Neutrophil (primary cell): Measurements from ENCODE around the gene BCAS3.

Experiments used
- H3K27ac ChIP-seq: fragments of 200-600 bp; sonication (generic); 2 replicates; pipeline ENCODE4 v1.5.1; 2016; ENCODE audit warnings: mild to moderate bottlenecking, moderate library complexity
- H3K27me3 ChIP-seq: fragments of 200-600 bp; sonication (generic); 2 replicates; pipeline ENCODE4 v1.6.0; 2016; ENCODE audit warnings: mild to moderate bottlenecking
- H3K36me3 ChIP-seq: fragments of 200-600 bp; sonication (generic); 2 replicates; pipeline ENCODE4 v1.5.1; 2017
- H3K4me1 ChIP-seq, 2 experiments: fragments of 200-600 bp in 1 of 2; sonication (generic) in 1 of 2; 1 replicate in 1 of 2; 2 replicates in 1 of 2; pipeline versions ENCODE4 v1.5.1 to v1.6.1; 2013 to 2016; ENCODE audit warnings: low read depth in 1 of 2, low read length in 1 of 2, mild to moderate bottlenecking in 1 of 2, moderate library complexity in 1 of 2; ENCODE audit not compliant: control insufficient read depth in 1 of 2, insufficient read depth in 1 of 2
- H3K4me3 ChIP-seq, 2 experiments: fragments of 200-600 bp in 1 of 2; sonication (generic) in 1 of 2; 1 replicate in 1 of 2; 2 replicates in 1 of 2; pipeline ENCODE4 v1.5.1; 2013 to 2016; ENCODE audit warnings: low read depth in 1 of 2, low read length in 1 of 2, mild to moderate bottlenecking in 1 of 2, moderate library complexity in 1 of 2
- H3K9me3 ChIP-seq: fragments of 200-600 bp; sonication (generic); 2 replicates; pipeline ENCODE4 v1.5.1; 2016
- TF ChIP-seq, protein P1 (sequence below): fragments of 200-600 bp; sonication (generic); IDR thresholded peaks from 2 replicates; pipeline ENCODE4 v1.5.1; 2016; ENCODE audit warnings: antibody characterized with exemption

The BCAS3 gene

GRCh38 chr17:60914078-60914477 is 236.4 kb downstream of the BCAS3 start:
- TF ChIP-seq, protein P1, sequence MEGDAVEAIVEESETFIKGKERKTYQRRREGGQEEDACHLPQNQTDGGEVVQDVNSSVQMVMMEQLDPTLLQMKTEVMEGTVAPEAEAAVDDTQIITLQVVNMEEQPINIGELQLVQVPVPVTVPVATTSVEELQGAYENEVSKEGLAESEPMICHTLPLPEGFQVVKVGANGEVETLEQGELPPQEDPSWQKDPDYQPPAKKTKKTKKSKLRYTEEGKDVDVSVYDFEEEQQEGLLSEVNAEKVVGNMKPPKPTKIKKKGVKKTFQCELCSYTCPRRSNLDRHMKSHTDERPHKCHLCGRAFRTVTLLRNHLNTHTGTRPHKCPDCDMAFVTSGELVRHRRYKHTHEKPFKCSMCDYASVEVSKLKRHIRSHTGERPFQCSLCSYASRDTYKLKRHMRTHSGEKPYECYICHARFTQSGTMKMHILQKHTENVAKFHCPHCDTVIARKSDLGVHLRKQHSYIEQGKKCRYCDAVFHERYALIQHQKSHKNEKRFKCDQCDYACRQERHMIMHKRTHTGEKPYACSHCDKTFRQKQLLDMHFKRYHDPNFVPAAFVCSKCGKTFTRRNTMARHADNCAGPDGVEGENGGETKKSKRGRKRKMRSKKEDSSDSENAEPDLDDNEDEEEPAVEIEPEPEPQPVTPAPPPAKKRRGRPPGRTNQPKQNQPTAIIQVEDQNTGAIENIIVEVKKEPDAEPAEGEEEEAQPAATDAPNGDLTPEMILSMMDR: no peak

GRCh38 chr17:60916043-60916442 is 238.4 kb downstream of the BCAS3 start:
- Histone ChIP-seq H3K27me3 (no peaks in the 10 kb centered on the region), H3K4me1 (no peaks in the 10 kb centered on the region), H3K4me3 (no peak overlapping the region), H3K9me3 (no peaks in the 10 kb centered on the region), H3K27ac (no peak overlapping the region), H3K36me3 (no peaks in the 10 kb centered on the region)
- TF ChIP-seq, protein P1: no peak

More at GRCh38 chr17:60914078-60914477, 236.4 kb downstream of the BCAS3 start:
- Histone ChIP-seq H3K36me3 (no peaks in the 10 kb centered on the region), H3K4me3 (no peak overlapping the region), H3K4me1 (no peaks in the 10 kb centered on the region), H3K27ac (no peak overlapping the region), H3K9me3 (no peaks in the 10 kb centered on the region), H3K27me3 (no peaks in the 10 kb centered on the region)

DNA sequence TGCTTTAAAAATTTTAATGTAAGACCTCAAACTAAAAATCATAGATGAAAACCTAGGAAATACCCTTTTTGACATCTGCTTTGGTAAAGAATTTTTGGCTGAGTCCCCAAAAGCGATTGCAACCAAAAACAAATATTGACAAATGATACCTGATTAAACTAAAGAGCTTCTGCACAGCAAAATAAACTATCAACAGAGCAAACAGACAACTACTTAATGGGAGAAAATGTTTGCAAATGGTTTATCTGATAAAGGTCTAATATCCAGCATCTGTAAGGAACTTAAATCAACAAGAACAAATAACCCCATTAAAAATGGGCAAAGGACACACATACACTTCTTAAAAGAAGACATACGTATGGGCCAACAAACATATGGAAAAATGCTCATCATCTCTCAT is 242.5 kb downstream of the BCAS3 start:
- Histone ChIP-seq H3K9me3 (no peaks in the 10 kb centered on the region), H3K4me1 (no peaks in the 10 kb centered on the region), H3K4me3 (no peak overlapping the region), H3K27me3 (no peaks in the 10 kb centered on the region), H3K27ac (no peak overlapping the region), H3K36me3 (no peaks in the 10 kb centered on the region)
- TF ChIP-seq, protein P1: no peak

- H3K27me3 ChIP-seq: no peaks in the 10 kb centered on the region
- H3K4me1 ChIP-seq: no peaks in the 10 kb centered on the region
- H3K36me3 ChIP-seq: no peaks in the 10 kb centered on the region
- TF ChIP-seq, protein P1: no peak
- no peak overlapping the region for H3K27ac ChIP-seq
- H3K9me3 ChIP-seq: no peaks in the 10 kb centered on the region
- no peak overlapping the region for H3K4me3 ChIP-seq
Observed at GRCh38 chr17:60923000-60923399, 245.3 kb downstream of the BCAS3 start.

DNA sequence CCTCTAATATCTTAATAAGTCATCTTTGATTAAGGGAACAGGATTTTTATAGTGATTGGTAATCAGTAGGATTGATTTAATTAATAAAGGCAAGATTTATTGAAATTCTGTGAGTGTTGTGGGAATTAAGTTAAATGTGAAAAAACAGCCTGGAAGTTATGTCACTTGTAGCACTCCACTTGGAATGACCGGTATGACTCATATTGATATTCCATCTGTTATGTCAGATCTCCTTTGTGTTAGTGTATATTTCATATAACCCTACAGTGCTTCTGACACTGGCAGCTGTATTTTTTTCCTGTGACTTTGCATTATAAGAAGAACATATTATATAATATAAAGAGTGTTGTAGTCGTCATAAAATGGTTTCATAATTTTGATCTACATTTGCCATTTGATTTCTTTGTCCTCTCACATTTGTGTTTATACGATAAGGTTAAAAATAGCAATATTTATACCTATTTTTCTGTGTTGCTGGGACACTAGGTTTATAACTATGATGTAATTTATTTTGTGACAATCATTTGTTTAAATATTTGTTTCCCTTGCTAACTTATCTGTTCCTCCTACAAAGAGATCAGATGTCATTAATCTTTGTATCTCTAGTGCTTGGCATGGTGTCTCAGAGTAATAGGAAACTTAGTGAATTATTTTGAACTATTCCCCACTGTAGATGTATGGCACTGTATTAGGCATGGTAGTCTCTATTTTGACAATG is 249.0 kb downstream of the BCAS3 start:
- H3K27ac ChIP-seq: no peak overlapping the region
- no peak overlapping the region for H3K4me3 ChIP-seq
- no peaks in the 10 kb centered on the region for H3K27me3 ChIP-seq
- TF ChIP-seq, protein P1: no peak
- H3K9me3 ChIP-seq: no peaks in the 10 kb centered on the region
- H3K36me3 ChIP-seq: no peaks in the 10 kb centered on the region
- no peaks in the 10 kb centered on the region for H3K4me1 ChIP-seq
